H9 (cell line): ENCODE measurements around the gene MRPS34. TPM values are rescaled to one million over a fixed set of nuclear protein-coding genes. Genes with fewer than 3 reads are reported as not detected.

Experiments used
- DNase-seq: peaks from one replicate; pipeline ENCODE4 v3.0.0-alpha.2; 2017
- H2AFZ ChIP-seq: one replicate; pipeline ENCODE4 v1.6.1; 2013; ENCODE audit warnings: mild to moderate bottlenecking, low read length, control low read depth, moderate library complexity
- H2AK5ac ChIP-seq: 2 replicates; pipeline ENCODE4 v1.6.1; 2013; ENCODE audit warnings: low read length, control low read depth, mixed read lengths; ENCODE audit not compliant: insufficient read length
- H2BK120ac ChIP-seq: one replicate; pipeline ENCODE4 v1.6.1; 2013; ENCODE audit warnings: low read depth, mild to moderate bottlenecking, low read length, control low read depth, inconsistent platforms; ENCODE audit not compliant: poor library complexity, severe bottlenecking
- H2BK12ac ChIP-seq: 2 replicates; pipeline ENCODE4 v1.6.1; 2013; ENCODE audit warnings: low read length, control low read depth, mixed read lengths, low read depth; ENCODE audit not compliant: insufficient read length
- H2BK15ac ChIP-seq: 2 replicates; pipeline ENCODE4 v1.6.1; 2013; ENCODE audit warnings: low read depth, low read length, control low read depth
- H2BK20ac ChIP-seq: one replicate; pipeline ENCODE4 v1.6.1; 2013; ENCODE audit warnings: low read depth, mild to moderate bottlenecking, low read length, control low read depth, inconsistent platforms; ENCODE audit not compliant: poor library complexity, severe bottlenecking
- H2BK5ac ChIP-seq: 2 replicates; pipeline ENCODE4 v1.6.1; 2013; ENCODE audit warnings: low read length, control low read depth, mixed read lengths; ENCODE audit not compliant: insufficient read length
- H3K14ac ChIP-seq: 2 replicates; pipeline ENCODE4 v1.6.1; 2013; ENCODE audit warnings: low read length, control low read depth; ENCODE audit not compliant: insufficient read depth
- H3K18ac ChIP-seq: 2 replicates; pipeline ENCODE4 v1.6.1; 2013; ENCODE audit warnings: low read depth, mild to moderate bottlenecking, mixed read lengths, low read length, control low read depth; ENCODE audit not compliant: insufficient read length
- H3K23ac ChIP-seq: 2 replicates; pipeline ENCODE4 v1.6.1; 2013; ENCODE audit warnings: low read length, control low read depth, mixed read lengths, low read depth; ENCODE audit not compliant: insufficient read length
- H3K23me2 ChIP-seq: 2 replicates; pipeline ENCODE4 v1.6.1; 2013; ENCODE audit warnings: low read depth, mild to moderate bottlenecking, mixed read lengths, low read length, control low read depth; ENCODE audit not compliant: insufficient read length, poor library complexity, severe bottlenecking
- H3K27ac ChIP-seq: 2 replicates; pipeline ENCODE4 v1.5.1; 2013; ENCODE audit warnings: low read length, control low read depth, mixed read lengths, low read depth; ENCODE audit not compliant: insufficient read length
- H3K27me3 ChIP-seq: 2 replicates; pipeline ENCODE4 v1.6.1; 2013; ENCODE audit warnings: low read length, control low read depth, inconsistent platforms; ENCODE audit not compliant: insufficient read depth
- H3K4ac ChIP-seq: 2 replicates; pipeline ENCODE4 v1.6.1; 2013; ENCODE audit warnings: low read depth, mild to moderate bottlenecking, control low read depth, inconsistent platforms, low read length, moderate library complexity
- H3K4me1 ChIP-seq: 2 replicates; pipeline ENCODE4 v1.6.1; 2013; ENCODE audit warnings: low read length, control low read depth, inconsistent platforms; ENCODE audit not compliant: insufficient read depth
- H3K4me2 ChIP-seq: 2 replicates; pipeline ENCODE4 v1.6.1; 2013; ENCODE audit warnings: low read length, control low read depth, mixed read lengths; ENCODE audit not compliant: insufficient read length, insufficient read depth
- H3K56ac ChIP-seq: 2 replicates; pipeline ENCODE4 v1.6.1; 2013; ENCODE audit warnings: low read depth, mild to moderate bottlenecking, mixed read lengths, low read length, control low read depth; ENCODE audit not compliant: insufficient read length
- H3K79me1 ChIP-seq: 2 replicates; pipeline ENCODE4 v1.6.1; 2013; ENCODE audit warnings: low read depth, mild to moderate bottlenecking, moderate library complexity, low read length, control low read depth, inconsistent platforms; ENCODE audit not compliant: insufficient read depth, poor library complexity, severe bottlenecking
- H3K79me2 ChIP-seq: 2 replicates; pipeline ENCODE4 v1.6.1; 2013; ENCODE audit warnings: low read length, control low read depth, inconsistent platforms; ENCODE audit not compliant: insufficient read depth
- H3K9ac ChIP-seq: 2 replicates; pipeline ENCODE4 v1.6.1; 2013; ENCODE audit warnings: low read length, control low read depth, mixed read lengths; ENCODE audit not compliant: insufficient read length; ENCODE audit errors: extremely low read depth
- H3K9me3 ChIP-seq: one replicate; pipeline ENCODE4 v1.6.1; 2013; ENCODE audit warnings: low read depth, low read length, inconsistent platforms; ENCODE audit not compliant: control insufficient read depth
- H3T11ph ChIP-seq: one replicate; pipeline ENCODE4 v1.6.1; 2013; ENCODE audit warnings: mild to moderate bottlenecking, low read length, control low read depth, inconsistent platforms
- H4K20me1 ChIP-seq: one replicate; pipeline ENCODE4 v1.6.1; 2013; ENCODE audit not compliant: control insufficient read depth, insufficient read length, insufficient read depth
- H4K5ac ChIP-seq: 2 replicates; pipeline ENCODE4 v1.6.1; 2013; ENCODE audit warnings: low read depth, mild to moderate bottlenecking, mixed read lengths, low read length, control low read depth; ENCODE audit not compliant: insufficient read length
- H4K8ac ChIP-seq: replicated peaks from 2 replicates; pipeline ENCODE4 v1.6.1; 2013; ENCODE audit warnings: low read length, control low read depth, mixed read lengths, low read depth; ENCODE audit not compliant: insufficient read length
- H4K91ac ChIP-seq: 2 replicates; pipeline ENCODE4 v1.6.1; 2013; ENCODE audit warnings: low read depth, mild to moderate bottlenecking, moderate library complexity, mixed read lengths, low read length, control low read depth; ENCODE audit not compliant: insufficient read length
- H3K27ac Mint-ChIP-seq, 3 experiments: 2 replicates in 2 of 3; 3 replicates in 1 of 3; pipeline ENCODE4 v1.8.0; 2020 to 2021; ENCODE audit warnings: mixed read lengths in 3 of 3, mild to moderate bottlenecking in 1 of 3, moderate library complexity in 1 of 3
- H3K27me3 Mint-ChIP-seq: 2 replicates; pipeline ENCODE4 v1.8.0; 2021; ENCODE audit warnings: low read depth, mild to moderate bottlenecking, moderate library complexity, mixed read lengths
- H3K36me3 Mint-ChIP-seq, 3 experiments: 2 replicates in 2 of 3; 3 replicates in 1 of 3; pipeline ENCODE4 v1.8.0; 2020 to 2021; ENCODE audit warnings: low read depth in 3 of 3, mixed read lengths in 3 of 3; ENCODE audit not compliant: insufficient read depth in 1 of 3
- H3K4me1 Mint-ChIP-seq, 2 experiments: 2 replicates each; pipeline ENCODE4 v1.8.0; 2020; ENCODE audit warnings: mixed read lengths in 2 of 2
- H3K4me3 Mint-ChIP-seq, 2 experiments: 2 replicates in 1 of 2; 3 replicates in 1 of 2; pipeline ENCODE4 v1.8.0; 2020 to 2021; ENCODE audit warnings: mild to moderate bottlenecking in 2 of 2, mixed read lengths in 2 of 2, moderate library complexity in 1 of 2
- H3K9me3 Mint-ChIP-seq, 2 experiments: 2 replicates in 1 of 2; 3 replicates in 1 of 2; pipeline ENCODE4 v1.8.0; 2020; ENCODE audit warnings: mild to moderate bottlenecking in 2 of 2, mixed read lengths in 2 of 2, moderate library complexity in 1 of 2
- WGBS: extraction: QIAGEN DNeasy Blood & Tissue Kit; methylation state at CpG from one replicate; pipeline ENCODE4 v1.1.7; 2013; ENCODE audit warnings: missing lambda C conversion rate, low lambda C conversion rate, mixed read lengths; ENCODE audit not compliant: insufficient read length; ENCODE audit errors: extremely low coverage; 5-methylcytosine and 5-hydroxymethylcytosine counted together
- total RNA-seq: library from RNA; stranded (reverse); gene quantifications from 2 replicates; pipeline ENCODE4 v1.2.1, GENCODE V29; 2021
- TF ChIP-seq, protein P1 (sequence below): fragments of 200-600 bp; sonication (generic); conservative IDR thresholded peaks from 3 replicates; pipeline ENCODE4 v1.8.0; 2021; ENCODE audit warnings: antibody characterized with exemption, mild to moderate bottlenecking

Gene MRPS34
- total RNA-seq, 1 experiment from 2014 or later = 205 TPM

DNA sequence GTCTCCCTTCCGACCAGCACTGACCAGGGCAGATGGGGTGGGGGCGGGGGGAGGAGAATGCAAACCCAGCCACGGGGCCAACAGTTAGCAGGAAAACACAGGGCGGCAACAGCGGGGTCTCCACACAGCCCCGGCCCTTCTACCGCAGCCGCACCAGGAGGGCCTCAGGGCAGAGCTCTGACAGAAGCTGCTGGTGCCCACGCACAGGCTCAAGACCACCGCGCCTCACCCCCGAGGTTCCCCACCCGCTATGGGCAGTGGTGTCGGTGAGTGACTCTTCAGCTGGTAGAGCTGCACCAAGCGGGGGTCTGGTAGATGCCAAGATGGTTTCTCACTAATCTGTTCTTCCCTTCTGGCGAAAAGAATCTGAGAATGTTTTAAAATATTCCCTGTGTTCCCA, 37.6 kb upstream of the MRPS34 start:
- H2BK120ac ChIP-seq = no peak overlapping the region
- no peaks in the 10 kb centered on the region for H3K79me1 ChIP-seq
- Mint-ChIP-seq H3K4me1 (peaks cover 0 to 3% of the 10 kb centered on the region in 2 experiments; a peak in 2 of 4 replicates), H3K36me3 (peaks cover 18 to 43% (median 20%) of the 10 kb centered on the region in 3 experiments), H3K27me3 (no peaks in the 10 kb centered on the region), H3K9me3 (peaks cover 2 to 4% of the 10 kb centered on the region in 2 experiments; a peak in 2 of 5 replicates), H3K4me3 (no peak overlapping the region), H3K27ac (no peak overlapping the region)
- H2AK5ac ChIP-seq = no peak overlapping the region
- H2BK12ac ChIP-seq = no peak overlapping the region
- no peak overlapping the region for H3K27ac ChIP-seq
- H3K79me2 ChIP-seq = no peaks in the 10 kb centered on the region
- H3K9ac ChIP-seq = no peak overlapping the region
- H3K4ac ChIP-seq = no peak overlapping the region
- H3T11ph ChIP-seq = no peak overlapping the region
- no CpG with 5 or more reads among the region's 16 CpGs for WGBS
- H2BK15ac ChIP-seq = no peak overlapping the region
- H3K14ac ChIP-seq = no peak overlapping the region
- H3K56ac ChIP-seq = no peak overlapping the region
- no peaks in the 10 kb centered on the region for H3K4me1 ChIP-seq
- H2AFZ ChIP-seq = no peak overlapping the region
- no peak overlapping the region for H4K8ac ChIP-seq
- no peak overlapping the region for H3K23ac ChIP-seq
- DNase-seq = no peak
- H3K27me3 ChIP-seq = no peaks in the 10 kb centered on the region
- no peak overlapping the region for H3K18ac ChIP-seq
- no peak overlapping the region for H2BK20ac ChIP-seq
- H4K91ac ChIP-seq = no peak overlapping the region
- TF ChIP-seq, protein P1, sequence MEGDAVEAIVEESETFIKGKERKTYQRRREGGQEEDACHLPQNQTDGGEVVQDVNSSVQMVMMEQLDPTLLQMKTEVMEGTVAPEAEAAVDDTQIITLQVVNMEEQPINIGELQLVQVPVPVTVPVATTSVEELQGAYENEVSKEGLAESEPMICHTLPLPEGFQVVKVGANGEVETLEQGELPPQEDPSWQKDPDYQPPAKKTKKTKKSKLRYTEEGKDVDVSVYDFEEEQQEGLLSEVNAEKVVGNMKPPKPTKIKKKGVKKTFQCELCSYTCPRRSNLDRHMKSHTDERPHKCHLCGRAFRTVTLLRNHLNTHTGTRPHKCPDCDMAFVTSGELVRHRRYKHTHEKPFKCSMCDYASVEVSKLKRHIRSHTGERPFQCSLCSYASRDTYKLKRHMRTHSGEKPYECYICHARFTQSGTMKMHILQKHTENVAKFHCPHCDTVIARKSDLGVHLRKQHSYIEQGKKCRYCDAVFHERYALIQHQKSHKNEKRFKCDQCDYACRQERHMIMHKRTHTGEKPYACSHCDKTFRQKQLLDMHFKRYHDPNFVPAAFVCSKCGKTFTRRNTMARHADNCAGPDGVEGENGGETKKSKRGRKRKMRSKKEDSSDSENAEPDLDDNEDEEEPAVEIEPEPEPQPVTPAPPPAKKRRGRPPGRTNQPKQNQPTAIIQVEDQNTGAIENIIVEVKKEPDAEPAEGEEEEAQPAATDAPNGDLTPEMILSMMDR = no peak
- no peaks in the 10 kb centered on the region for H3K23me2 ChIP-seq
- H4K20me1 ChIP-seq = no peaks in the 10 kb centered on the region
- no peak overlapping the region for H2BK5ac ChIP-seq
- H3K4me2 ChIP-seq = no peak overlapping the region
- H3K9me3 ChIP-seq = no peaks in the 10 kb centered on the region
- no peak overlapping the region for H4K5ac ChIP-seq
